Measurements from ENCODE around the gene MFSD1.

Gene MFSD1

GRCh38 chr3:158771577-158771976, 30.3 kb upstream of the MFSD1 start:
- Mint-ChIP-seq H3K27me3 (no peaks in the 10 kb centered on the region), H3K4me1 (no peaks in the 10 kb centered on the region), H3K9me3 (no peaks in the 10 kb centered on the region), H3K27ac (no peak overlapping the region), H3K4me3 (no peak overlapping the region), H3K36me3 (ENCODE audit: low read depth) (no peaks in the 10 kb centered on the region)
- ATAC-seq (no peak), DNase-seq (no peak)

- Mint-ChIP-seq H3K27ac (no peak overlapping the region), H3K9me3 (no peaks in the 10 kb centered on the region), H3K4me3 (no peak overlapping the region), H3K27me3 (no peaks in the 10 kb centered on the region), H3K4me1 (no peaks in the 10 kb centered on the region), H3K36me3 (ENCODE audit: low read depth) (no peaks in the 10 kb centered on the region)
- no peak for ATAC-seq
- no peak for DNase-seq
These were observed 29.9 kb upstream of the MFSD1 start for GRCh38 chr3:158771982-158772381.

- no peak overlapping the region for H3K27ac Mint-ChIP-seq
- no peaks in the 10 kb centered on the region for H3K36me3 Mint-ChIP-seq (ENCODE audit: low read depth)
- H3K4me1 Mint-ChIP-seq: no peaks in the 10 kb centered on the region
- H3K9me3 Mint-ChIP-seq: no peaks in the 10 kb centered on the region
- ATAC-seq (no peak), DNase-seq (no peak)
- no peak overlapping the region for H3K4me3 Mint-ChIP-seq
- no peaks in the 10 kb centered on the region for H3K27me3 Mint-ChIP-seq
These were observed 28.7 kb upstream of the MFSD1 start for GRCh38 chr3:158773166-158773565.

GRCh38 chr3:158773845-158774830, 27.7 kb upstream of the MFSD1 start:
- no peaks in the 10 kb centered on the region for H3K4me1 Mint-ChIP-seq
- H3K27me3 Mint-ChIP-seq: no peaks in the 10 kb centered on the region
- ATAC-seq: no peak
- no peaks in the 10 kb centered on the region for H3K36me3 Mint-ChIP-seq (ENCODE audit: low read depth)
- no peak for DNase-seq
- H3K9me3 Mint-ChIP-seq: no peaks in the 10 kb centered on the region
- H3K4me3 Mint-ChIP-seq: no peak overlapping the region
- no peak overlapping the region for H3K27ac Mint-ChIP-seq

- DNase-seq (no peak), ATAC-seq (no peak)
- Mint-ChIP-seq H3K27ac (no peak overlapping the region), H3K4me3 (no peak overlapping the region), H3K4me1 (no peaks in the 10 kb centered on the region), H3K36me3 (ENCODE audit: low read depth) (no peaks in the 10 kb centered on the region), H3K9me3 (no peaks in the 10 kb centered on the region), H3K27me3 (no peaks in the 10 kb centered on the region)
These were observed 26.9 kb upstream of the MFSD1 start for GRCh38 chr3:158774965-158775364.

GRCh38 chr3:158775426-158776410, 26.1 kb upstream of the MFSD1 start:
- H3K4me1 Mint-ChIP-seq: no peaks in the 10 kb centered on the region
- H3K27me3 Mint-ChIP-seq: no peaks in the 10 kb centered on the region
- no peak overlapping the region for H3K4me3 Mint-ChIP-seq
- DNase-seq (no peak), ATAC-seq (no peak)
- H3K36me3 Mint-ChIP-seq (ENCODE audit: low read depth): no peaks in the 10 kb centered on the region
- H3K27ac Mint-ChIP-seq: no peak overlapping the region
- H3K9me3 Mint-ChIP-seq: no peaks in the 10 kb centered on the region

- Mint-ChIP-seq H3K9me3 (no peaks in the 10 kb centered on the region), H3K27ac (no peak overlapping the region), H3K27me3 (no peaks in the 10 kb centered on the region), H3K36me3 (ENCODE audit: low read depth) (no peaks in the 10 kb centered on the region), H3K4me1 (no peaks in the 10 kb centered on the region), H3K4me3 (no peak overlapping the region)
- no peak for ATAC-seq
- DNase-seq: no peak
These were observed 25.3 kb upstream of the MFSD1 start for GRCh38 chr3:158776531-158776930.

GRCh38 chr3:158777161-158777873, 24.5 kb upstream of the MFSD1 start:
- ATAC-seq: no peak
- Mint-ChIP-seq H3K4me3 (no peak overlapping the region), H3K27ac (no peak overlapping the region), H3K27me3 (no peaks in the 10 kb centered on the region), H3K36me3 (ENCODE audit: low read depth) (no peaks in the 10 kb centered on the region), H3K4me1 (no peaks in the 10 kb centered on the region), H3K9me3 (no peaks in the 10 kb centered on the region)
- DNase-seq: no peak

GRCh38 chr3:158780766-158781165, 21.1 kb upstream of the MFSD1 start:
- H3K27ac Mint-ChIP-seq: no peak overlapping the region
- H3K36me3 Mint-ChIP-seq (ENCODE audit: low read depth): no peaks in the 10 kb centered on the region

GRCh38 chr3:158781191-158781590, 20.7 kb upstream of the MFSD1 start:
- ATAC-seq (no peak), DNase-seq (no peak)
- Mint-ChIP-seq H3K36me3 (ENCODE audit: low read depth) (no peaks in the 10 kb centered on the region), H3K27me3 (no peaks in the 10 kb centered on the region), H3K4me3 (no peak overlapping the region), H3K4me1 (no peaks in the 10 kb centered on the region), H3K9me3 (no peaks in the 10 kb centered on the region), H3K27ac (no peak overlapping the region)

More at GRCh38 chr3:158780766-158781165, 21.1 kb upstream of the MFSD1 start:
- H3K4me3 Mint-ChIP-seq: no peak overlapping the region
- H3K9me3 Mint-ChIP-seq: no peaks in the 10 kb centered on the region
- ATAC-seq: no peak
- no peak for DNase-seq
- H3K27me3 Mint-ChIP-seq: no peaks in the 10 kb centered on the region
- no peaks in the 10 kb centered on the region for H3K4me1 Mint-ChIP-seq

- DNase-seq (no peak), ATAC-seq (no peak)
- H3K27ac Mint-ChIP-seq: no peak overlapping the region
- H3K4me3 Mint-ChIP-seq: no peak overlapping the region
- H3K36me3 Mint-ChIP-seq (ENCODE audit: low read depth): no peaks in the 10 kb centered on the region
- no peaks in the 10 kb centered on the region for H3K27me3 Mint-ChIP-seq
- H3K4me1 Mint-ChIP-seq: no peaks in the 10 kb centered on the region
- no peaks in the 10 kb centered on the region for H3K9me3 Mint-ChIP-seq
These were observed 20.0 kb upstream of the MFSD1 start for GRCh38 chr3:158781849-158782248.

GRCh38 chr3:158782283-158782989, 19.4 kb upstream of the MFSD1 start:
- Mint-ChIP-seq H3K27ac (no peak overlapping the region), H3K4me3 (no peak overlapping the region), H3K9me3 (no peaks in the 10 kb centered on the region), H3K4me1 (no peaks in the 10 kb centered on the region), H3K27me3 (no peaks in the 10 kb centered on the region), H3K36me3 (ENCODE audit: low read depth) (no peaks in the 10 kb centered on the region)
- ATAC-seq (no peak), DNase-seq (no peak)

GRCh38 chr3:158783051-158783450, 18.8 kb upstream of the MFSD1 start:
- DNase-seq: no peak
- H3K4me1 Mint-ChIP-seq: no peaks in the 10 kb centered on the region
- H3K36me3 Mint-ChIP-seq (ENCODE audit: low read depth): no peaks in the 10 kb centered on the region
- H3K27ac Mint-ChIP-seq: no peak overlapping the region
- ATAC-seq: no peak
- no peaks in the 10 kb centered on the region for H3K9me3 Mint-ChIP-seq
- H3K27me3 Mint-ChIP-seq: no peaks in the 10 kb centered on the region
- H3K4me3 Mint-ChIP-seq: no peak overlapping the region

GRCh38 chr3:158785972-158786371, 15.9 kb upstream of the MFSD1 start:
- DNase-seq (no peak), ATAC-seq (no peak)
- Mint-ChIP-seq H3K4me3 (no peak overlapping the region), H3K4me1 (no peaks in the 10 kb centered on the region), H3K27ac (no peak overlapping the region), H3K36me3 (ENCODE audit: low read depth) (no peaks in the 10 kb centered on the region), H3K27me3 (no peaks in the 10 kb centered on the region), H3K9me3 (no peaks in the 10 kb centered on the region)
